Stimulated activated CD4-positive, alpha-beta T cell treated with anti-CD3 and anti-CD28 coated beads, TNF-alpha, amount 100 ng/mL, for 1 hour (primary cell): ENCODE results near the gene ANAPC10.
"Not testable (repeated sequence)": the region's sequence is repeated elsewhere in the genome, so short reads cannot be mapped to it uniquely, and the experiment has no call there.

Experiments
- DNase-seq, 3 donors: peaks; one replicate each; pipeline ENCODE4 v3.0.0-alpha.2; 2020; ENCODE audit warnings: low read depth in 3 of 3, low spot score in 1 of 3

ANAPC10 gene, protein sequence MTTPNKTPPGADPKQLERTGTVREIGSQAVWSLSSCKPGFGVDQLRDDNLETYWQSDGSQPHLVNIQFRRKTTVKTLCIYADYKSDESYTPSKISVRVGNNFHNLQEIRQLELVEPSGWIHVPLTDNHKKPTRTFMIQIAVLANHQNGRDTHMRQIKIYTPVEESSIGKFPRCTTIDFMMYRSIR

GRCh38 chr4:145097821-145098674 lies at the start of gene ANAPC10, which contains the start of gene ABCE1:
ANAPC10 (minus strand) TSS chr4:145098196; CDS start chr4:145096099, 2,097 bp downstream.
ABCE1 (plus strand) TSS chr4:145098311; CDS start chr4:145104413, 6,102 bp downstream.
- peak; percentile 84 to 89 (median 87) for DNase-seq

DNA sequence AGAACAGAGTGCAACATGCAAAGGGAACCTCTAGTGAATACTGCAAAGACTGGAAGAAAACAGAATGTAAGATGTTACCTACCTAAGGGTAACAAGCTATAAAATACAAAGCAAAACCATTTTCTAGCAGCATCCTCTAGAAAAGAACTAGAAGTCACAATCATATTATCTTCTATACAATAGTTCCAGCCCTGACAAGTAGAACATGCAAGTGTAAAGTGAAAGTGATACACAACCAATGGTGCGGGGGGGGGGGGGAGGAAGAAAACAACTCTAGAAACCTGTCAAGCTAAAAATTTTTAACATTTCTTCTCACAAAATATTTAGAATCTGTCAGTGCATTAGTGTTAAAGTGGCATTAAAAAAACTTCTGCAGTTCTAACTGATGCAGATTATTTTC lies 38.2 kb upstream of the ANAPC10 start:
- DNase-seq = not testable (repeated sequence)

GRCh38 chr4:145132511-145133098 lies 34.6 kb upstream of the ANAPC10 start:
- no peak for DNase-seq

DNA sequence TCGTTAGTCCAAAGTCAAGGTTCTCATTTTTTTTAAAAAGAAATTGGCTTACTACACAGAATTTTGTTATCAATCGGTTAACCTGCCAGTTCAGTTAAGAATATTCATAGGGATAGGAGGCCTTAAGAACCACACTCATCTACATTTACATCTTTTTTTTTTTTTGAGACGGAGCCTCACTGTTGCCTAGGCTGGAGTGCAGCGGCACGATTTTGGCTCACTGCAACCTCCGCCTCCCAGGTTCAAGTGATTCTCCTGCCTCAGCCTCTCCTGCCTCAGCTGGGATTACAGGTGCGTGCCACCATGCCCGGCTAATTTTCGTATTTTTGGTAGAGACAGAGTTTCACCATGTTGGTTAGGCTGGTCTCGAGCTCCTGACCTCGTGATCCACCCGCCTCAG lies 33.9 kb upstream of the ANAPC10 start:
- no peak for DNase-seq

DNA sequence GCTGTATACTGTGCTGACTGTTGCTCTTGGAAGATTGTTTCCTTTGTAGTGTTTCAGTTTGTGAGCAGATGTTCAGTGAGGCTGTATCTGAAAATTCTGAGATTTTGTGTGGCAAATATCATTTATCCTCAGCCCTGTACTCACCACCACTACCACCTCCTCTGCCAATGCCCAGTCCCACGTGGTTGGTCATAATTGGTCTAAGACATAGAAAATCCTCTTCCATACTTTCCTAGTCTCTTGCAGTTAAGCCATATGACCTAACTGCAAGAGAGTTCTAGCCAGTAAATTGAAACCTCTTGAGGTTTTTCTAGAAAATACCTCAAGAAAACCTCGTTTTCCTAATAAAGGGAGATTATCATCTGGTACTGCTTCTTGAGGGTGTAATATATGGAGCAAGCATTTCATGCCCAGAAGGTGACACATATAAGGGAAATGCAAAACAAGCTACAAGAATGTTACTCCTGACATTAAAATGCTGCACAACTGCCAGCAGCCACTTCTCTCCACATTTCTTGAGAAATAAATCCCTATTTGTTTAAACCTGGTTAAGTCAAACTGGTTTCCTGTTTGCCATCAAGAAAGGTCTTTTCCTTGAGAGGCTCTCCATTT lies 32.9 kb upstream of the ANAPC10 start:
- DNase-seq = no peak

DNA sequence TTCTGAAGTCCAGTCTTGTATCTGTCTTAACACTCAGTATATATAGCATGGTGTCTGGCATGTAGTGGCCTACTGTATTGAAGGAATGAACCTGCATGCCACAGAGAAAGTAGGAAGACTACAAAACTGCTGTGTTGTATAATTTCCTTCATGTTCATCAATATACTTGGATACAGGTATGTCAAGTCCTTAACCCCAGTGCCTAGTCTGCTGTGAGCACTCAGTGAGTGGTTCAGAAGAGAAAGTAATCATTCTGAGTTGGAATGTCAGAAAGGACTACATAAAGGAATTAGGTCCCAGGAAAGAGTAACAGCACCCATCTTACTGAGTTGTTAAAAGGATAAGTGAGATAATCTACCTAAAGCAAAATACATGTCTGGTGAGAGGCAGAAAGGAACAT lies 32.1 kb upstream of the ANAPC10 start:
- no peak for DNase-seq

- DNase-seq = no peak
These were observed 27.4 kb upstream of the ANAPC10 start for GRCh38 chr4:145125396-145125795.

GRCh38 chr4:145108128-145108527 lies 10.1 kb upstream of the ANAPC10 start:
- no peak for DNase-seq

DNA sequence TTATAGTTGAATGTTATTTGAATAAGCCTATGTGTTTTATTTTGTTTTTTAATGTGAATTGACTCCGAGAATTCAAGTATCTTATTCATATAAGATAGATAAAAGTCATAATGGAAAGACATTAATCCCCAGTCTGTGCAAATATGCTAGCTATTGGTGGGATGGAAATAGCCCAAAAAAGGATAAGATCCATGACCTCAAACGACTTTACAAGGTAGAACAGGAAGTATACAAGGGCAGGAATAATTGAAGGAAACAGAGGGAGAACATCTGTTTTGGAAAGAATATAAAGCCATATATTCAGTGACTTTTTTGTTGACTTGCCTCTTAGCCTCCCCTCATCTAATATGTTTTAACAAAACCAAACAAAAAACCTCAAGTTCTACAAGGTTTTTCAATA lies 9.1 kb upstream of the ANAPC10 start:
- no peak for DNase-seq

DNA sequence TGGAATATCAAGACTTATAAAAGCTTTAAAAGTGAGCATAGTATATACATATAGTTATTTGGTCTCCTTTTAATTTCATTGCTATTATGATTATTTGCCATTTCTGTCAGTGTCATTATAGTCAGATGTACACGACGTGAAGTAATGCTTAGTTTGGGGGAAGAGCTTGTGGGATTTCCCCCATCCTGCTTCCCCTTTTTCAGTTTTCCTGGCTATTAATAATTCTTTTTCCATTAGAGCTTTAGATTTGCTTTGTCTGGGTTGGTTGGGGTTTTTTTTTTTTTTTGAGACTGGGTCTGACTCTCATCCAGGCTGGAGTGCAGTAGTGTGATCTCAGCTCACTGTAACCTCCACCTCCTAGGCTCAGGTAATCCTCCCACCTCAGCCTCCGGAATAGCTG lies 5.5 kb upstream of the ANAPC10 start:
- DNase-seq = no peak

DNA sequence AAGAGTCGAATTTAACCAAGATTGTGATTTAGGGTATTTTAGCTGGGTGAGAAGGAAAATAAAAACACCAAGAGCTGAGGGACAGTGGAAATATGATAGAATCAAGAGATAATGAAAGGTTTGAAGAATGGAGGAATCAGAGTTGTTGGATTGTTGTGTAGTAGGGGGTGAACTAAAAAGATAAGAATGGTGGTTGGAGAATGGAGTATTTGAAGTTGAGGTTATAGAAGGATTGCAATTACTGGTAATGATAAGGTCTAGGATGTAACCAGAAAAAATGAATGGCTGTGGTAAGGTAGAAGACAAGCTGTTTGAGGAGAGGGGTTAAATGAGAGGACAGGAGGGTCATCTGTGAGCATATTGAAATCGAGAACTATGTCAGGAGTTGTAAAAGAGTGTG lies 4.6 kb upstream of the ANAPC10 start:
- no peak for DNase-seq

DNA sequence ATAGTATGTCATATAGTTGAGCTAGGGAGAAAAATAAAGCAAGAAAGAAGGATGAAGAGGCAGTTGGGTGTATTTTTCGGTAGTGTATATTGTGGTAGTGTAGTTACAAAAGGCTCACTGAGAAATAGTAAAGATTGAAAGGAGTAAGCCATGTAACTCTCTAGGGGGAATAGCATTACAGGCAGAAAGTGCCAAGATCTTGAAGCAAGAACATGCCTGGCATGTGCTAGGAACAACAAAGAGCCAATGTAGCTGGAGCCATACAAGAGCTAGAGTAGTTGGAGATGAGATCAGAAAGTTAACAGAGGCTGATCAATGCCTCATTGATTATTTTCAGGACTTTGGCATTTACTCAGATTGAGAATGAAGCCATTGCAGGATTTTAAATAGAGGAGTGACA lies 3.1 kb upstream of the ANAPC10 start:
- no peak for DNase-seq

- no peak for DNase-seq
These were observed 1.7 kb upstream of the ANAPC10 start for GRCh38 chr4:145099653-145100052.

GRCh38 chr4:145098675-145099037 lies 660 bp upstream of the ANAPC10 start:
- DNase-seq = peak in 2 of 3 donors; percentile 1 to 10

- no peak for DNase-seq
These were observed 620 bp downstream of the ANAPC10 start for GRCh38 chr4:145097331-145097820.

GRCh38 chr4:145093638-145094037 lies 4.4 kb downstream of the ANAPC10 start:
- no peak for DNase-seq

DNA sequence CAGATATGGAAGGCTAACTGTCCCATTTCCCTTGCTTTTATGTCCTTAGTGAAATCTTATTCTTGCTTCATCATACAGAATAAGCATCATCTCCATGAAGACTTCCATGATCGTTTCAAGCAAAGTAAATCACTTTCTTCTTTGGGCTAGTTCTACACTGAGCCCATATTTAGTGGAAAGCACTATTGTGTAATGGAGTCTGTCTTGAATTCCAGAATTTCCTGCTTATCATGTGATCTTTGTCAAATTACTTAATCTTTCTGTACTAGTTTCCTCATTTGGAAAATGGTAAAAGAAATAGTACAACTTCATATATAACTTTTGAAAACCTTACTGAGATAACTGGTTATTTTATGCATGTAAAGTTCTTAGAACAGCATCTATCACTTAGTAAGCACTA lies 7.6 kb downstream of the ANAPC10 start:
- no peak for DNase-seq

- DNase-seq = no peak
These were observed 13.9 kb downstream of the ANAPC10 start for GRCh38 chr4:145083891-145084605.

GRCh38 chr4:145081756-145082155 lies 16.2 kb downstream of the ANAPC10 start:
- no peak for DNase-seq

DNA sequence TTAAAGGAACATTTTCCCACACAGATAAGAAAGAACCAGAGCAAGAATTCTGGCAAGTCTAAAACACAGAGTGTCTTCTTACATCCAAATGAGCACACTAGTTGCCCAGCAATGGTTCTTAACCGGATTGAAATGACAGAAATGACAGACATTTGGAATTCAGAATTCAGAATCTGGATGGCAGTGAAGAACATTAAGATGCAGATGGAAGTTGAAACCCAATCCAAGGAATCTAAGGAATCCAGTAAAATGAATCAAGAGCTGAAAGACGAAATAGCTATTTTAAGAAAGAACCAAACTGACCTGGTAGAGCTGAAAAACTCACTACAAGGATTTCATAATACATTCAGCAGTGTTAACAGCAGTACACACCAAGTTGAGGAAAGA lies 21.5 kb downstream of the ANAPC10 start:
- no peak for DNase-seq
